ENCODE results near the gene PACSIN2. TPM values are rescaled to one million over a fixed set of nuclear protein-coding genes. Genes with fewer than 3 reads are reported as not detected.

The PACSIN2 gene
- total RNA-seq, 1 experiment from 2014 or later: 60.2 TPM

- BruUV-seq (replicated peaks): no TSS peak
- TF ChIP-seq REST (IDR thresholded peaks at IDR 0.05; ENCODE audit: insufficient read depth in 1 of 2, low read depth in 2 of 2, low read length in 1 of 2) (no peak), POLR2AphosphoS5 (IDR thresholded peaks at IDR 0.05; ENCODE audit: low read depth, low read length) (no peak), TCF7L2 (IDR thresholded peaks at IDR 0.05; ENCODE audit: low read depth, low read length) (no peak), SIN3A (IDR thresholded peaks at IDR 0.05; ENCODE audit: borderline replicate concordance, insufficient read depth, low read depth, low read length) (no peak), CTCF (IDR thresholded peaks at IDR 0.05) (no peak)
- ChIA-PET POLR2A (no interaction called here), CTCF (interaction anchor here (0.6 kb wide), 1 partner anchor 278 kb away, joined by 3 read pairs; no protein-coding TSS in a partner anchor)
- peaks cover 41% of the 10 kb centered on the region for H3K4me1 ChIP-seq (ENCODE audit: control insufficient read depth, insufficient read depth, low read length)
- in situ Hi-C loops (cut with HindIII; ENCODE audit: low pct_unique_long_range_greater_than_20kb, low sequenced_read_pairs): no loop called here
- ATAC-seq (0 out of 2 replicates have a peak, but pooled peaks have one; percentile 46), DNase-seq (ENCODE audit: low read depth, low spot score) (no peak)
- H3K27me3 ChIP-seq (ENCODE audit: control insufficient read depth, insufficient read depth, low read length): no peaks in the 10 kb centered on the region
- intact Hi-C loops (cut with micrococcal nuclease; ENCODE audit: unreplicated experiment): no loop called here
- H3K9me3 ChIP-seq (ENCODE audit: control insufficient read depth, insufficient read depth, low read depth, low read length): no peaks in the 10 kb centered on the region
- peak overlapping the region; percentile 51 to 72; a peak in 3 of 4 replicates for H3K4me3 ChIP-seq (ENCODE audit: low read depth in 2 of 2, low read length in 2 of 2)
- peak overlapping the region; percentile 95 for H3K27ac ChIP-seq (ENCODE audit: low read length)
- H3K36me3 ChIP-seq (ENCODE audit: control insufficient read depth, insufficient read depth, low read length): no peaks in the 10 kb centered on the region
These were observed 54.2 kb downstream of the PACSIN2 start for GRCh38 chr22:42960531-42961399.

GRCh38 chr22:42959576-42960509 lies 55.1 kb downstream of the PACSIN2 start:
- no peaks in the 10 kb centered on the region for H3K36me3 ChIP-seq (ENCODE audit: control insufficient read depth, insufficient read depth, low read length)
- CTCF ChIA-PET: no interaction called here
- H3K4me1 ChIP-seq (ENCODE audit: control insufficient read depth, insufficient read depth, low read length): peaks cover 41% of the 10 kb centered on the region
- TF ChIP-seq SIN3A (IDR thresholded peaks at IDR 0.05; ENCODE audit: borderline replicate concordance, insufficient read depth, low read depth, low read length) (no peak), TCF7L2 (IDR thresholded peaks at IDR 0.05; ENCODE audit: low read depth, low read length) (no peak)
- in situ Hi-C loops (cut with HindIII; ENCODE audit: low pct_unique_long_range_greater_than_20kb, low sequenced_read_pairs) (no loop called here), intact Hi-C loops (cut with micrococcal nuclease; ENCODE audit: unreplicated experiment) (no loop called here)
- DNase-seq (ENCODE audit: low read depth, low spot score) (peak; percentile 67), ATAC-seq (peak; percentile 93)
- POLR2A ChIA-PET: no interaction called here
- no peaks in the 10 kb centered on the region for H3K27me3 ChIP-seq (ENCODE audit: control insufficient read depth, insufficient read depth, low read length)
- H3K9me3 ChIP-seq (ENCODE audit: control insufficient read depth, insufficient read depth, low read depth, low read length): no peaks in the 10 kb centered on the region
- BruUV-seq (replicated peaks): no TSS peak
- peak overlapping the region; percentile 51 to 72 for H3K4me3 ChIP-seq (ENCODE audit: low read depth in 2 of 2, low read length in 2 of 2)
- H3K27ac ChIP-seq (ENCODE audit: low read length): peak overlapping the region; percentile 95
